Astrocyte (in vitro differentiated cells and primary cell): ENCODE data around the gene TANGO2. TPM values are rescaled to one million over a fixed set of nuclear protein-coding genes. Genes with fewer than 3 reads are reported as not detected.

Experiments used
- DNase-seq: peaks from one replicate; pipeline ENCODE4 v3.0.0-alpha.2; 2010; ENCODE audit warnings: low read depth
- FAIRE-seq: peaks from 2 replicates; lab custom pipeline; 2011; peaks lifted over from hg19 to GRCh38; lab: Jason Lieb, UNC
- H2AFZ ChIP-seq: 2 replicates; pipeline ENCODE4 v1.6.0; 2012; ENCODE audit warnings: low read depth, low read length, inconsistent platforms
- H3K27ac ChIP-seq: 2 replicates; pipeline ENCODE4 v1.5.1; 2011; ENCODE audit warnings: low read depth, low read length, inconsistent platforms
- H3K27me3 ChIP-seq: 2 replicates; pipeline ENCODE4 v1.6.0; 2011; ENCODE audit warnings: low read length, inconsistent platforms; ENCODE audit not compliant: insufficient read depth
- H3K36me3 ChIP-seq: 2 replicates; pipeline ENCODE4 v1.5.1; 2011; ENCODE audit warnings: low read length, inconsistent platforms; ENCODE audit not compliant: insufficient read depth
- H3K4me1 ChIP-seq: 2 replicates; pipeline ENCODE4 v1.5.1; 2011; ENCODE audit warnings: low read length, inconsistent platforms; ENCODE audit not compliant: insufficient read depth
- H3K4me2 ChIP-seq: 2 replicates; pipeline ENCODE4 v1.6.0; 2012; ENCODE audit warnings: low read length, inconsistent platforms
- H3K4me3 ChIP-seq: 2 replicates; pipeline ENCODE4 v1.5.1; 2011; ENCODE audit warnings: low read depth, mild to moderate bottlenecking, low read length, inconsistent platforms; ENCODE audit not compliant: insufficient read depth
- H3K79me2 ChIP-seq: 2 replicates; pipeline ENCODE4 v1.6.0; 2012; ENCODE audit warnings: mild to moderate bottlenecking, low read length, inconsistent platforms; ENCODE audit not compliant: insufficient read depth
- H3K9ac ChIP-seq: 2 replicates; pipeline ENCODE4 v1.6.0; 2012; ENCODE audit warnings: mild to moderate bottlenecking, low read length, inconsistent platforms
- H3K9me3 ChIP-seq: 2 replicates; pipeline ENCODE4 v1.5.1; 2012; ENCODE audit warnings: low read depth, mild to moderate bottlenecking, low read length, inconsistent platforms; ENCODE audit not compliant: insufficient read depth
- H4K20me1 ChIP-seq: 2 replicates; pipeline ENCODE4 v1.6.0; 2012; ENCODE audit warnings: low read length, inconsistent platforms; ENCODE audit not compliant: insufficient read depth
- H3K27ac Mint-ChIP-seq: one replicate; pipeline ENCODE4 v1.8.0; 2021; ENCODE audit warnings: mild to moderate bottlenecking, mixed read lengths; ENCODE audit not compliant: unreplicated experiment
- H3K27me3 Mint-ChIP-seq: one replicate; pipeline ENCODE4 v1.8.0; 2021; ENCODE audit warnings: low read depth, mixed read lengths; ENCODE audit not compliant: unreplicated experiment
- H3K36me3 Mint-ChIP-seq: one replicate; pipeline ENCODE4 v1.8.0; 2021; ENCODE audit warnings: low read depth, mixed read lengths; ENCODE audit not compliant: unreplicated experiment
- H3K4me1 Mint-ChIP-seq: one replicate; pipeline ENCODE4 v1.8.0; 2021; ENCODE audit warnings: low read depth, mixed read lengths; ENCODE audit not compliant: unreplicated experiment
- H3K4me3 Mint-ChIP-seq: one replicate; pipeline ENCODE4 v1.8.0; 2021; ENCODE audit warnings: mild to moderate bottlenecking, moderate library complexity, mixed read lengths; ENCODE audit not compliant: unreplicated experiment
- H3K9me3 Mint-ChIP-seq: one replicate; pipeline ENCODE4 v1.8.0; 2021; ENCODE audit warnings: mild to moderate bottlenecking, mixed read lengths; ENCODE audit not compliant: unreplicated experiment
- EZH2 ChIP-seq: IDR thresholded peaks from 2 replicates; pipeline ENCODE4 v1.6.1; 2012; ENCODE audit warnings: mild to moderate bottlenecking, low read length, inconsistent platforms; ENCODE audit not compliant: insufficient read depth
- total RNA-seq: library from RNA; stranded (reverse); gene quantifications from 2 replicates; pipeline ENCODE4 v1.2.1, GENCODE V29; 2021
- TF ChIP-seq, protein P1 (sequence below): IDR thresholded peaks from 2 replicates; pipeline ENCODE4 v1.5.1; 2011; ENCODE audit warnings: low read depth, mild to moderate bottlenecking, inconsistent platforms, low read length, moderate library complexity; ENCODE audit not compliant: insufficient read depth

The TANGO2 gene
- total RNA-seq, 1 donor from 2014 or later, result 28.0 TPM

- Histone ChIP-seq H3K9ac (no peak overlapping the region), H4K20me1 (peaks cover 57% of the 10 kb centered on the region), H2AFZ (no peak overlapping the region), H3K79me2 (peaks cover 41% of the 10 kb centered on the region), H3K4me3 (no peak overlapping the region), H3K4me2 (no peak overlapping the region), H3K4me1 (peaks cover 5% of the 10 kb centered on the region), H3K36me3 (peaks cover 29% of the 10 kb centered on the region), H3K27ac (no peak overlapping the region), H3K9me3 (no peaks in the 10 kb centered on the region), H3K27me3 (no peaks in the 10 kb centered on the region)
- H3K36me3 Mint-ChIP-seq, result peaks cover 12% of the 10 kb centered on the region
- no peak for FAIRE-seq
- no peaks in the 10 kb centered on the region for H3K9me3 Mint-ChIP-seq
- no peak overlapping the region for H3K27ac Mint-ChIP-seq
- no peaks in the 10 kb centered on the region for H3K27me3 Mint-ChIP-seq
- H3K4me3 Mint-ChIP-seq, result no peak overlapping the region
- H3K4me1 Mint-ChIP-seq, result no peaks in the 10 kb centered on the region
- no peak for DNase-seq
- TF ChIP-seq EZH2, result no peak
- TF ChIP-seq, protein P1, sequence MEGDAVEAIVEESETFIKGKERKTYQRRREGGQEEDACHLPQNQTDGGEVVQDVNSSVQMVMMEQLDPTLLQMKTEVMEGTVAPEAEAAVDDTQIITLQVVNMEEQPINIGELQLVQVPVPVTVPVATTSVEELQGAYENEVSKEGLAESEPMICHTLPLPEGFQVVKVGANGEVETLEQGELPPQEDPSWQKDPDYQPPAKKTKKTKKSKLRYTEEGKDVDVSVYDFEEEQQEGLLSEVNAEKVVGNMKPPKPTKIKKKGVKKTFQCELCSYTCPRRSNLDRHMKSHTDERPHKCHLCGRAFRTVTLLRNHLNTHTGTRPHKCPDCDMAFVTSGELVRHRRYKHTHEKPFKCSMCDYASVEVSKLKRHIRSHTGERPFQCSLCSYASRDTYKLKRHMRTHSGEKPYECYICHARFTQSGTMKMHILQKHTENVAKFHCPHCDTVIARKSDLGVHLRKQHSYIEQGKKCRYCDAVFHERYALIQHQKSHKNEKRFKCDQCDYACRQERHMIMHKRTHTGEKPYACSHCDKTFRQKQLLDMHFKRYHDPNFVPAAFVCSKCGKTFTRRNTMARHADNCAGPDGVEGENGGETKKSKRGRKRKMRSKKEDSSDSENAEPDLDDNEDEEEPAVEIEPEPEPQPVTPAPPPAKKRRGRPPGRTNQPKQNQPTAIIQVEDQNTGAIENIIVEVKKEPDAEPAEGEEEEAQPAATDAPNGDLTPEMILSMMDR, result no peak
These were observed 92.0 kb downstream of the TANGO2 start for GRCh38 chr22:20112623-20113511.

DNA sequence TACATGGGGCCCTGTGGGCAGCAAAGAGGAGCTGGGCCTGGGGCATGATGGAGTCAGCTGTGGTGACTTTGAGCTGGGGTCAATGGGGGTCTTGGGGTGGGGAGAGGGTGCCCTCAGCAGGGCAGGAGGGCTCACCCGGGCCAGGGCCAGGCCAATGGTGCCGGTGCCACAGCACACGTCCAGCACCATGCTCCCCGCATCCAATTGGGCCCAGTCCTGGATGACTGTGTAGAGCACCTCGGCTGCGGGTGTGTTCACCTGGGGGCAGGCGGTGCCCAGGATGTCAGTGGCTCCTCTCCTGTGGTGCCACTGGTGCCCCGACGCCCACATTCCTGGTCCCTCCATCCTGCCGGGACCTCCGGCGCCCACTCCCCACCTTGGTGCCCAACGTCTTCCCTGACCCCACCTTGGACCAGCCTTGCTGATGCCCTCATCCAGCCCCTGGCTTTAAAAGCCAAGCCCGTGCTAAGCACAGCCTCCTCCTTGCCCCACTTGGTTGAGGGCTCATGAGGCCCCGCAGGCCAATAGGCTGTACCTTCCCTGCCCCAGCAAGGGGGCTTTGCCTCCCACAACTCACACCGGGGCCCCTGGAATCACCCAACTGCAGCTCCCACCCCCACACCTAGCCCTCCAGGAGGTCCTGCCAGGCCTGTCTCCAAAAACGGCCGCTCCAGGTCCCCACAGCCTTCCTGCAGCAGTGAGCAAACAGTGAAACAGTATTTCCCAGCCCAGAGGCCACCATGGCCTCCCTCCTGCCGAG is 92.8 kb downstream of the TANGO2 start:
- DNase-seq, result no peak
- Mint-ChIP-seq H3K4me3 (no peak overlapping the region), H3K4me1 (no peaks in the 10 kb centered on the region), H3K36me3 (peaks cover 12% of the 10 kb centered on the region), H3K27ac (no peak overlapping the region), H3K27me3 (no peaks in the 10 kb centered on the region), H3K9me3 (no peaks in the 10 kb centered on the region)
- H3K4me2 ChIP-seq, result no peak overlapping the region
- H3K79me2 ChIP-seq, result peaks cover 47% of the 10 kb centered on the region
- FAIRE-seq, result no peak
- H3K9me3 ChIP-seq, result no peaks in the 10 kb centered on the region
- no peak overlapping the region for H3K27ac ChIP-seq
- no peak overlapping the region for H2AFZ ChIP-seq
- peaks cover 51% of the 10 kb centered on the region for H4K20me1 ChIP-seq
- no peak overlapping the region for H3K4me3 ChIP-seq
- no peak overlapping the region for H3K9ac ChIP-seq
- H3K27me3 ChIP-seq, result no peaks in the 10 kb centered on the region
- H3K4me1 ChIP-seq, result peaks cover 9% of the 10 kb centered on the region
- TF ChIP-seq, protein P1, result no peak
- TF ChIP-seq EZH2, result no peak
- peaks cover 23% of the 10 kb centered on the region for H3K36me3 ChIP-seq
